HT1080 (cell line): ENCODE measurements around the gene ZBTB24. TPM values are rescaled to one million over a fixed set of nuclear protein-coding genes. Genes with fewer than 3 reads are reported as not detected.
A peak's percentile ranks its signal among the peaks of the same experiment; 100 is the strongest.
"Not testable (repeated sequence)": the region's sequence is repeated elsewhere in the genome, so short reads cannot be mapped to it uniquely, and the experiment has no call there.

ENCODE experiments used
- DNase-seq: peaks from one replicate; pipeline ENCODE4 v3.0.0-alpha.2; 2015; ENCODE audit warnings: low read depth
- total RNA-seq: library from RNA; depleted of rRNA; stranded (reverse); fragments of >200 nt; shearing (Covaris generic); gene quantifications from 2 replicates; pipeline ENCODE4 v1.2.3, GENCODE V29; 2014

Gene ZBTB24
- total RNA-seq, 1 experiment from 2014 or later: 10.8 TPM

GRCh38 chr6:109472132-109472995 lies 10.7 kb downstream of the ZBTB24 start:
- DNase-seq: no peak

DNA sequence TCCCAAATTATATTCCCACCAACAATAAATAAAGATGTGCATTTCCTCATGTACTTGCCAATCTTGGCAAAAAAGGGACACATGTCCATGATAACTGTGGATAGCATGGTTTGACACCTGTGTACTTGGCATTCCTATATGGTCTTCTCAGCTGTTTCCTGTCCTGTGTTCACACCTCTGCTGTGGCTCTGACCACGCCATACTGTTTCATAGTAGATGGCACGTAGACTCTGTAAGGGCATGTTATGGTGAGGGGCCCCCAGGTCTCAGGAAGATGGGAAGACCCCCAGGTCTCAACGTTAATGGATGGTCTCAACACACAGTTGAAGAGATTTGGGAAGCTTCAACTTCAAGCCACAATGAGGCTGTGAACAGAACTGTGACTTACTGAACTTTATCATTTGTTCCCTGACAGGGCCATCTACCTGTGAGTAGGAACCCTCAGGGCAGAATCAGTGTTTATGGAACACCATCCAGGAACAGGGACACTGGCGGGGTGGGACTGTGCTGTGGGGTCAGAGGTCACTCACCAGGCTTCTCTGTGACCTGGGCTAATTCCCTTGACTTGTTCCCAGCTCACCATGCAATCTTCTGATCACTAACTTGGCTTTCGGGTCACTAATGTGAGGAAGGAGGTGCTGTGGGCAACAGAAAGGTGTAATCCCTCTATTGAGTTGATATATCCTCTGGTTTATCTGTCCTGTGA lies 11.8 kb downstream of the ZBTB24 start:
- DNase-seq: no peak

GRCh38 chr6:109469591-109470189 lies 13.3 kb downstream of the ZBTB24 start:
- DNase-seq: no peak

DNA sequence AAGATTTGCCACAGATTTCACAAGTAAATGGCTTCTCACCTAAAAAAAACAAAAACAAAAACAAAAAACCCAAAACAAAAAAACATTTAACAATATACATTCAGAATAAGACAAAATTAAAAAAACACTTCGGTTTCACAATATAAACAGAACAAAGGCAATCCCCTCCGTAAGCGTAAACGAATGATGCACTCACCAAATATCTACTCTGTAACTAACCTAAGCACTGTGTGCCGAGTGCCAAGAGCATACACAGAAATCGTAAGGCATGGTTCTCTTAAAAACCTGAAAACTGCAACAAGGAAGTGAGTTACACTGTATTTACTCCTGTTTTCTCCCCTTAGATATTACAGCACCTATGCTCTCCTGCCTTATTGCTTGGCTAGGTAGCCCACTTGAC lies 15.3 kb downstream of the ZBTB24 start:
- no peak for DNase-seq

GRCh38 chr6:109466212-109466923 lies 16.7 kb downstream of the ZBTB24 start:
- DNase-seq: no peak

- DNase-seq: no peak
Measured at GRCh38 chr6:109465772-109466171, 17.2 kb downstream of the ZBTB24 start.

DNA sequence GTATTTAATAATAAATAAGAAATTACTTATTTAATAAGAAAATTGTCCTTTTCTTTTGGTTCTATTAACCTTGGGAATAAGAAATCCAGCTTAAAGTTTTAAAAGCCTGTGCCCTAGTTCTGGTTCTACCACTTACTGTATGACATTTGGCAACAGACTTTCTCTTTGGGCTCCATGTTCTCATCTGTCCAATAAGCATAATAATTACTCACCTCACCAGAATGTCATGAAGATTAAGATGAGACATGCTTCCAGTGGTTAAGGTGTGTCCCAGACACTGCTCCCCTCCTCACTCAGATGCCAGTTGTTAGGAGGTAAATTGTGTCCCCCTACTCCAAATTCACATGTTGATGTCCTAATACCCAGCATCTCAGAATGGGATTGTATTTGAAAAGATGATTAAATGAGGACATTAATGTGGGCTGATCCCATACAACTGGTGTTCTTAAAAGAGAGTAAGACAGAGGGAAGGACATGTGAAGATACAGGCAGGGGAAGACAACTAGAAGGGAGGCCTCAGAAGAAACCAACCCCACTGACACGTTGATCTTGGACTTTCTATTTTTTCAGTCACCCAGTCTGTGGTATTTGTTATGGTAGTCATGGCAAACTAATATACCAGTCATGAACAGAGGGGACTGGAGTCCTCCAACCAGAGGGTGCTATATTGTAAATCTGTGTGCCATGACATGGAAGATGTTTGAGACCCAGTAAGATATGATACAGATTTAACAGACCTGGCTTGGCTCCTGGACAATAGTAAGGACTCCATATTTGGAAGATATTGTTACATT lies 21.1 kb downstream of the ZBTB24 start:
- DNase-seq: no peak

DNA sequence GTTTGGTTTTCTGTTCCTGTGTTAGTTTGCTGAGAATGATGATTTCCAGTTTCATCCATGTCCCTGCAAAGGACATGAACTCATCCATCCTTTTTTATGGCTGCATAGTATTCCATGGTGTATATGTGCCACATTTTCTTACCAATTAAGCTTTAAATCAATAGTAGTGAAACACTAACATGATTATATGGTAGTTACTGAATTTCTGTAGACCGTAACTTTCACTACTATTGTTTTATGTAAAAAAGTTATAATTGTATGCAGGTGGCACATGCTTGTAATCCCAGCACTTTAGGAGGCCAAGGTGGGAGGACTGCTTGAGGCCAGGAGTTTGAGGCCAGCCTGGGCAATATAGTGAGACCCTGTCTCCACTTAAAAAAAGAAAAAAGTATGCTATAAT lies 21.8 kb downstream of the ZBTB24 start:
- not testable (repeated sequence) for DNase-seq

GRCh38 chr6:109460161-109460829 lies 22.7 kb downstream of the ZBTB24 start:
- no peak for DNase-seq

GRCh38 chr6:109458774-109459531 lies 24.1 kb downstream of the ZBTB24 start:
- DNase-seq: peak; percentile 35

DNA sequence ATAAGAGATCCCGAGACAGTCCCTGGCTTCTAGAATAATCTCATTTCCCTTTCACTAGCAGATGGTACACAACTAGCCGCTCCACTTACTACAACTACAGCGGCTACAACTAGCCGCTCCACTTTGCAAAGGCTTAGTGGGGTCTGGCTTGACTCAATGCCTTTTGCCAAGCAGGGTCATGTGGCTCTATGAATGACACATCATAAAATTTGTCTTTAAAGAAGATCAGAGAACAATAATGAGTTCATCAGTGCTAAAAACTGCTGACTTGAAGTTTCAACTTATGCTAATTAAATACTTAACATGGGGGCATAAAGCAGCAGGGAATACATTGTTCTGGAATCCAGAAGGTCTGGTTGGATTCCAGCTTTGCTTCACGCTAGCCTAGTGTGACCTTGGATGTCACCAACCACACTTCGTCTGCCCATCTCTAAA lies 25.4 kb downstream of the ZBTB24 start:
- DNase-seq: no peak

GRCh38 chr6:109456710-109457561 lies 26.1 kb downstream of the ZBTB24 start:
- no peak for DNase-seq

GRCh38 chr6:109456111-109456583 lies 26.9 kb downstream of the ZBTB24 start:
- no peak for DNase-seq

GRCh38 chr6:109455437-109456110 lies 27.4 kb downstream of the ZBTB24 start, which contains the start of gene MICAL1:
Gene MICAL1 (minus strand): TSS chr6:109455772. CDS start chr6:109454196, 1,576 bp downstream.
- peak; percentile 77 for DNase-seq

GRCh38 chr6:109454496-109455436 lies 28.3 kb downstream of the ZBTB24 start:
- no peak for DNase-seq
